Testis (tissue), 2 donors: ENCODE measurements around the gene MEOX1.

Source experiments
- POLR2A ChIP-seq: fragments of 450-650 bp; IDR thresholded peaks from one replicate; pipeline ENCODE4 v1.6.1; 2017; ENCODE audit warnings: antibody characterized with exemption, mild to moderate bottlenecking, moderate library complexity
- TF ChIP-seq, protein P1 (sequence below), 3 experiments: fragments of 450-650 bp in 2 of 3; fragments of 200-600 bp in 1 of 3; sonication (generic) in 1 of 3; IDR thresholded peaks; one replicate each; pipeline ENCODE4 v1.5.1; 2016 to 2019; ENCODE audit warnings: antibody characterized with exemption in 3 of 3, mild to moderate bottlenecking in 2 of 3, moderate library complexity in 1 of 3

DNA sequence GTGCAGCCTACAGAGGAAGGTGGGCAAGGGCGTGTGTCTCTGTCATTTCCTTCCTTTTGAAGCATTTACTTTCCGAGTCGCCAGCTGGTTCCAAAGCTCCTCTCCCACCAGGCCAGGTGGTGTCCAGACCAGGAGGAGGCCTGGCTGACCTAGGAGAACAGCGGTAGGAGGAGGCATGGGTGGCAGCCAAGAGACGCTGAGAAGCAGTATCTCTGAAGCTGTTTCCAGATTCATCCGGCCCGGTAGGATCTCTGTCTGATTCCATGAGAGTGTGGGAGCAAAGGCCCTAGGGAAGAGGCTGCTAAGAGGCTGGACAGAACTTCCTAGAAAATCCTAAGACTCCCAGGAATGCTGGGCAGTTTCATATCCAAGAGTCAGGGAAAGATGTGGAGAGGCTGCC, 20.3 kb downstream of the MEOX1 start:
- no peak for TF ChIP-seq POLR2A
- TF ChIP-seq, protein P1, sequence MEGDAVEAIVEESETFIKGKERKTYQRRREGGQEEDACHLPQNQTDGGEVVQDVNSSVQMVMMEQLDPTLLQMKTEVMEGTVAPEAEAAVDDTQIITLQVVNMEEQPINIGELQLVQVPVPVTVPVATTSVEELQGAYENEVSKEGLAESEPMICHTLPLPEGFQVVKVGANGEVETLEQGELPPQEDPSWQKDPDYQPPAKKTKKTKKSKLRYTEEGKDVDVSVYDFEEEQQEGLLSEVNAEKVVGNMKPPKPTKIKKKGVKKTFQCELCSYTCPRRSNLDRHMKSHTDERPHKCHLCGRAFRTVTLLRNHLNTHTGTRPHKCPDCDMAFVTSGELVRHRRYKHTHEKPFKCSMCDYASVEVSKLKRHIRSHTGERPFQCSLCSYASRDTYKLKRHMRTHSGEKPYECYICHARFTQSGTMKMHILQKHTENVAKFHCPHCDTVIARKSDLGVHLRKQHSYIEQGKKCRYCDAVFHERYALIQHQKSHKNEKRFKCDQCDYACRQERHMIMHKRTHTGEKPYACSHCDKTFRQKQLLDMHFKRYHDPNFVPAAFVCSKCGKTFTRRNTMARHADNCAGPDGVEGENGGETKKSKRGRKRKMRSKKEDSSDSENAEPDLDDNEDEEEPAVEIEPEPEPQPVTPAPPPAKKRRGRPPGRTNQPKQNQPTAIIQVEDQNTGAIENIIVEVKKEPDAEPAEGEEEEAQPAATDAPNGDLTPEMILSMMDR (IDR thresholded peaks at IDR 0.05): no peak
